ENCODE measurements around the gene SKIC3. TPM values are rescaled to one million over a fixed set of nuclear protein-coding genes. Genes with fewer than 3 reads are reported as not detected.

The SKIC3 gene
- total RNA-seq, 1 experiment from 2014 or later: 69.0 TPM

DNA sequence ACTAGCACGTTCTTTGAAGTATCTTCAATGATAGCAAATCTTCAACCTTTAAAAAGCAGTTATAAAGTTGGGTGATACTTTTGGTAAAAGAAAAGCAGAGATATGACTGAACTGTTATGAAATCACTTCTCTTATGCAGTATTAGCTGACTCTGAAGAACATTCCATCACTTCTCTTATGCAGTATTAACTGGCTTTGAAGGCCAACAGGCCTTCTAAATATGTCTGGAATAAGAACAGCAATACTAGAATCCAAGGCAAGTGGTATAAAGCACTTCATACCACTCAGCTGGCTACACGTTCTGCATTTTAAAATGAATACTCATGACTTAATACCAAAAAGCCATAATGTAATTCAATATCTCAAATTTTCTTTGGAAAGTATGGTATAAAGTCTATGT is 17.3 kb downstream of the SKIC3 start (continued):
- TF ChIP-seq ZNF317 (CRISPR knock-in tag; IDR thresholded peaks at IDR 0.05; ENCODE audit: borderline replicate concordance, low read depth): no peak
- no peak for TF ChIP-seq IRF2 (CRISPR knock-in tag; IDR thresholded peaks at IDR 0.05; ENCODE audit: borderline replicate concordance, low read depth)
- TF ChIP-seq MXD4 (CRISPR knock-in tag; IDR thresholded peaks at IDR 0.05; ENCODE audit: borderline replicate concordance): no peak
- TF ChIP-seq, protein P1, sequence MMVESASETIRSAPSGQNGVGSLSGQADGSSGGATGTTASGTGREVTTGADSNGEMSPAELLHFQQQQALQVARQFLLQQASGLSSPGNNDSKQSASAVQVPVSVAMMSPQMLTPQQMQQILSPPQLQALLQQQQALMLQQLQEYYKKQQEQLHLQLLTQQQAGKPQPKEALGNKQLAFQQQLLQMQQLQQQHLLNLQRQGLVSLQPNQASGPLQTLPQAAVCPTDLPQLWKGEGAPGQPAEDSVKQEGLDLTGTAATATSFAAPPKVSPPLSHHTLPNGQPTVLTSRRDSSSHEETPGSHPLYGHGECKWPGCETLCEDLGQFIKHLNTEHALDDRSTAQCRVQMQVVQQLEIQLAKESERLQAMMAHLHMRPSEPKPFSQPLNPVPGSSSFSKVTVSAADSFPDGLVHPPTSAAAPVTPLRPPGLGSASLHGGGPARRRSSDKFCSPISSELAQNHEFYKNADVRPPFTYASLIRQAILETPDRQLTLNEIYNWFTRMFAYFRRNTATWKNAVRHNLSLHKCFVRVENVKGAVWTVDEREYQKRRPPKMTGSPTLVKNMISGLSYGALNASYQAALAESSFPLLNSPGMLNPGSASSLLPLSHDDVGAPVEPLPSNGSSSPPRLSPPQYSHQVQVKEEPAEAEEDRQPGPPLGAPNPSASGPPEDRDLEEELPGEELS (CRISPR knock-in tag; IDR thresholded peaks at IDR 0.05): no peak
- TF ChIP-seq TP53 (CRISPR knock-in tag; IDR thresholded peaks at IDR 0.05): no peak
- no peak for TF ChIP-seq ZNF219 (CRISPR knock-in tag; IDR thresholded peaks at IDR 0.05; ENCODE audit: borderline replicate concordance)

DNA sequence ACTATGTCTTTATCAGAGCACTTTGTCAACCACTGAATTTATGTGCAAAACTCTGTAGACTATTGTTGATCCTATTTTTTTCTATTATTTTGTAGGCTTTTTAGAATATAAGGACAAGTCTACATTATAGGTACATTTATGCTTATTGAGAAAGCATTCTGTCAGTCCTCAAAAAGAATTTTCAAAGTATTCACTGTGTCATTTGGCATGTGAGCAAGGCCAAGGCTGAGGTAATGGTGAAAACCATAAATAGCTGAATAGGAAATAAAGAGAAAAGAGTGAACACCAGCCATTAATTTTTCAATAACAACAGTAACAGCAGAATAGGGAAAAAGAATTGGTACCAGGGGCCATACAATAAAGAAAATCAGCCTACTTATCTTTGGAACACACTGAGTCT is 21.0 kb downstream of the SKIC3 start:
- Mint-ChIP-seq H3K36me3 (peaks cover 26% of the 10 kb centered on the region), H3K9me3 (no peaks in the 10 kb centered on the region), H3K4me3 (peak overlapping the region; percentile 17), H3K27me3 (ENCODE audit: low read depth) (no peaks in the 10 kb centered on the region), H3K4me1 (peaks cover 40% of the 10 kb centered on the region), H3K27ac (peak overlapping the region; percentile 85)
- no peak for DNase-seq (ENCODE audit: low spot score)
- TF ChIP-seq, protein P2, sequence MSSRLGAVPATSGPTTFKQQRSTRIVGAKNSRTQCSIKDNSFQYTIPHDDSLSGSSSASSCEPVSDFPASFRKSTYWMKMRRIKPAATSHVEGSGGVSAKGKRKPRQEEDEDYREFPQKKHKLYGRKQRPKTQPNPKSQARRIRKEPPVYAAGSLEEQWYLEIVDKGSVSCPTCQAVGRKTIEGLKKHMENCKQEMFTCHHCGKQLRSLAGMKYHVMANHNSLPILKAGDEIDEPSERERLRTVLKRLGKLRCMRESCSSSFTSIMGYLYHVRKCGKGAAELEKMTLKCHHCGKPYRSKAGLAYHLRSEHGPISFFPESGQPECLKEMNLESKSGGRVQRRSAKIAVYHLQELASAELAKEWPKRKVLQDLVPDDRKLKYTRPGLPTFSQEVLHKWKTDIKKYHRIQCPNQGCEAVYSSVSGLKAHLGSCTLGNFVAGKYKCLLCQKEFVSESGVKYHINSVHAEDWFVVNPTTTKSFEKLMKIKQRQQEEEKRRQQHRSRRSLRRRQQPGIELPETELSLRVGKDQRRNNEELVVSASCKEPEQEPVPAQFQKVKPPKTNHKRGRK (CRISPR knock-in tag; IDR thresholded peaks at IDR 0.05; ENCODE audit: borderline replicate concordance): no peak
- TF ChIP-seq, protein P3, sequence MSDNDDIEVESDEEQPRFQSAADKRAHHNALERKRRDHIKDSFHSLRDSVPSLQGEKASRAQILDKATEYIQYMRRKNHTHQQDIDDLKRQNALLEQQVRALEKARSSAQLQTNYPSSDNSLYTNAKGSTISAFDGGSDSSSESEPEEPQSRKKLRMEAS (CRISPR knock-in tag; IDR thresholded peaks at IDR 0.05): no peak
- TF ChIP-seq, protein P4, sequence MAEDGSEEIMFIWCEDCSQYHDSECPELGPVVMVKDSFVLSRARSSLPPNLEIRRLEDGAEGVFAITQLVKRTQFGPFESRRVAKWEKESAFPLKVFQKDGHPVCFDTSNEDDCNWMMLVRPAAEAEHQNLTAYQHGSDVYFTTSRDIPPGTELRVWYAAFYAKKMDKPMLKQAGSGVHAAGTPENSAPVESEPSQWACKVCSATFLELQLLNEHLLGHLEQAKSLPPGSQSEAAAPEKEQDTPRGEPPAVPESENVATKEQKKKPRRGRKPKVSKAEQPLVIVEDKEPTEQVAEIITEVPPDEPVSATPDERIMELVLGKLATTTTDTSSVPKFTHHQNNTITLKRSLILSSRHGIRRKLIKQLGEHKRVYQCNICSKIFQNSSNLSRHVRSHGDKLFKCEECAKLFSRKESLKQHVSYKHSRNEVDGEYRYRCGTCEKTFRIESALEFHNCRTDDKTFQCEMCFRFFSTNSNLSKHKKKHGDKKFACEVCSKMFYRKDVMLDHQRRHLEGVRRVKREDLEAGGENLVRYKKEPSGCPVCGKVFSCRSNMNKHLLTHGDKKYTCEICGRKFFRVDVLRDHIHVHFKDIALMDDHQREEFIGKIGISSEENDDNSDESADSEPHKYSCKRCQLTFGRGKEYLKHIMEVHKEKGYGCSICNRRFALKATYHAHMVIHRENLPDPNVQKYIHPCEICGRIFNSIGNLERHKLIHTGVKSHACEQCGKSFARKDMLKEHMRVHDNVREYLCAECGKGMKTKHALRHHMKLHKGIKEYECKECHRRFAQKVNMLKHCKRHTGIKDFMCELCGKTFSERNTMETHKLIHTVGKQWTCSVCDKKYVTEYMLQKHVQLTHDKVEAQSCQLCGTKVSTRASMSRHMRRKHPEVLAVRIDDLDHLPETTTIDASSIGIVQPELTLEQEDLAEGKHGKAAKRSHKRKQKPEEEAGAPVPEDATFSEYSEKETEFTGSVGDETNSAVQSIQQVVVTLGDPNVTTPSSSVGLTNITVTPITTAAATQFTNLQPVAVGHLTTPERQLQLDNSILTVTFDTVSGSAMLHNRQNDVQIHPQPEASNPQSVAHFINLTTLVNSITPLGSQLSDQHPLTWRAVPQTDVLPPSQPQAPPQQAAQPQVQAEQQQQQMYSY (CRISPR knock-in tag; IDR thresholded peaks at IDR 0.05): no peak
- TF ChIP-seq, protein P5, sequence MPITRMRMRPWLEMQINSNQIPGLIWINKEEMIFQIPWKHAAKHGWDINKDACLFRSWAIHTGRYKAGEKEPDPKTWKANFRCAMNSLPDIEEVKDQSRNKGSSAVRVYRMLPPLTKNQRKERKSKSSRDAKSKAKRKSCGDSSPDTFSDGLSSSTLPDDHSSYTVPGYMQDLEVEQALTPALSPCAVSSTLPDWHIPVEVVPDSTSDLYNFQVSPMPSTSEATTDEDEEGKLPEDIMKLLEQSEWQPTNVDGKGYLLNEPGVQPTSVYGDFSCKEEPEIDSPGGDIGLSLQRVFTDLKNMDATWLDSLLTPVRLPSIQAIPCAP (CRISPR knock-in tag; IDR thresholded peaks at IDR 0.05): no peak
- TF ChIP-seq GRHL2 (CRISPR knock-in tag; IDR thresholded peaks at IDR 0.05; ENCODE audit: insufficient replicate concordance, severe bottlenecking): no peak
- TF ChIP-seq, protein P6, sequence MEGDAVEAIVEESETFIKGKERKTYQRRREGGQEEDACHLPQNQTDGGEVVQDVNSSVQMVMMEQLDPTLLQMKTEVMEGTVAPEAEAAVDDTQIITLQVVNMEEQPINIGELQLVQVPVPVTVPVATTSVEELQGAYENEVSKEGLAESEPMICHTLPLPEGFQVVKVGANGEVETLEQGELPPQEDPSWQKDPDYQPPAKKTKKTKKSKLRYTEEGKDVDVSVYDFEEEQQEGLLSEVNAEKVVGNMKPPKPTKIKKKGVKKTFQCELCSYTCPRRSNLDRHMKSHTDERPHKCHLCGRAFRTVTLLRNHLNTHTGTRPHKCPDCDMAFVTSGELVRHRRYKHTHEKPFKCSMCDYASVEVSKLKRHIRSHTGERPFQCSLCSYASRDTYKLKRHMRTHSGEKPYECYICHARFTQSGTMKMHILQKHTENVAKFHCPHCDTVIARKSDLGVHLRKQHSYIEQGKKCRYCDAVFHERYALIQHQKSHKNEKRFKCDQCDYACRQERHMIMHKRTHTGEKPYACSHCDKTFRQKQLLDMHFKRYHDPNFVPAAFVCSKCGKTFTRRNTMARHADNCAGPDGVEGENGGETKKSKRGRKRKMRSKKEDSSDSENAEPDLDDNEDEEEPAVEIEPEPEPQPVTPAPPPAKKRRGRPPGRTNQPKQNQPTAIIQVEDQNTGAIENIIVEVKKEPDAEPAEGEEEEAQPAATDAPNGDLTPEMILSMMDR (IDR thresholded peaks at IDR 0.05): no peak
- TF ChIP-seq, protein P7, sequence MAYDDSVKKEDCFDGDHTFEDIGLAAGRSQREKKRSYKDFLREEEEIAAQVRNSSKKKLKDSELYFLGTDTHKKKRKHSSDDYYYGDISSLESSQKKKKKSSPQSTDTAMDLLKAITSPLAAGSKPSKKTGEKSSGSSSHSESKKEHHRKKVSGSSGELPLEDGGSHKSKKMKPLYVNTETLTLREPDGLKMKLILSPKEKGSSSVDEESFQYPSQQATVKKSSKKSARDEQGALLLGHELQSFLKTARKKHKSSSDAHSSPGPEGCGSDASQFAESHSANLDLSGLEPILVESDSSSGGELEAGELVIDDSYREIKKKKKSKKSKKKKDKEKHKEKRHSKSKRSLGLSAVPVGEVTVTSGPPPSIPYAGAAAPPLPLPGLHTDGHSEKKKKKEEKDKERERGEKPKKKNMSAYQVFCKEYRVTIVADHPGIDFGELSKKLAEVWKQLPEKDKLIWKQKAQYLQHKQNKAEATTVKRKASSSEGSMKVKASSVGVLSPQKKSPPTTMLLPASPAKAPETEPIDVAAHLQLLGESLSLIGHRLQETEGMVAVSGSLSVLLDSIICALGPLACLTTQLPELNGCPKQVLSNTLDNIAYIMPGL (CRISPR knock-in tag; IDR thresholded peaks at IDR 0.05): no peak
- no peak for TF ChIP-seq MYBL2 (CRISPR knock-in tag; IDR thresholded peaks at IDR 0.05)
- TF ChIP-seq ZNF121 (CRISPR knock-in tag; IDR thresholded peaks at IDR 0.05): no peak
- TF ChIP-seq ETV6 (CRISPR knock-in tag; IDR thresholded peaks at IDR 0.05): no peak
- TF ChIP-seq NR2C2 (CRISPR knock-in tag; IDR thresholded peaks at IDR 0.05): no peak
- TF ChIP-seq, protein P8, sequence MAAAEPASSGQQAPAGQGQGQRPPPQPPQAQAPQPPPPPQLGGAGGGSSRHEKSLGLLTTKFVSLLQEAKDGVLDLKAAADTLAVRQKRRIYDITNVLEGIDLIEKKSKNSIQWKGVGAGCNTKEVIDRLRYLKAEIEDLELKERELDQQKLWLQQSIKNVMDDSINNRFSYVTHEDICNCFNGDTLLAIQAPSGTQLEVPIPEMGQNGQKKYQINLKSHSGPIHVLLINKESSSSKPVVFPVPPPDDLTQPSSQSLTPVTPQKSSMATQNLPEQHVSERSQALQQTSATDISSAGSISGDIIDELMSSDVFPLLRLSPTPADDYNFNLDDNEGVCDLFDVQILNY (CRISPR knock-in tag; IDR thresholded peaks at IDR 0.05): no peak
- no peak for TF ChIP-seq IRF2 (CRISPR knock-in tag; IDR thresholded peaks at IDR 0.05; ENCODE audit: borderline replicate concordance, low read depth)
- TF ChIP-seq, protein P9, sequence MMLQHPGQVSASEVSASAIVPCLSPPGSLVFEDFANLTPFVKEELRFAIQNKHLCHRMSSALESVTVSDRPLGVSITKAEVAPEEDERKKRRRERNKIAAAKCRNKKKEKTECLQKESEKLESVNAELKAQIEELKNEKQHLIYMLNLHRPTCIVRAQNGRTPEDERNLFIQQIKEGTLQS (CRISPR knock-in tag; conservative IDR thresholded peaks at IDR 0.05): no peak
- TF ChIP-seq, protein P10, sequence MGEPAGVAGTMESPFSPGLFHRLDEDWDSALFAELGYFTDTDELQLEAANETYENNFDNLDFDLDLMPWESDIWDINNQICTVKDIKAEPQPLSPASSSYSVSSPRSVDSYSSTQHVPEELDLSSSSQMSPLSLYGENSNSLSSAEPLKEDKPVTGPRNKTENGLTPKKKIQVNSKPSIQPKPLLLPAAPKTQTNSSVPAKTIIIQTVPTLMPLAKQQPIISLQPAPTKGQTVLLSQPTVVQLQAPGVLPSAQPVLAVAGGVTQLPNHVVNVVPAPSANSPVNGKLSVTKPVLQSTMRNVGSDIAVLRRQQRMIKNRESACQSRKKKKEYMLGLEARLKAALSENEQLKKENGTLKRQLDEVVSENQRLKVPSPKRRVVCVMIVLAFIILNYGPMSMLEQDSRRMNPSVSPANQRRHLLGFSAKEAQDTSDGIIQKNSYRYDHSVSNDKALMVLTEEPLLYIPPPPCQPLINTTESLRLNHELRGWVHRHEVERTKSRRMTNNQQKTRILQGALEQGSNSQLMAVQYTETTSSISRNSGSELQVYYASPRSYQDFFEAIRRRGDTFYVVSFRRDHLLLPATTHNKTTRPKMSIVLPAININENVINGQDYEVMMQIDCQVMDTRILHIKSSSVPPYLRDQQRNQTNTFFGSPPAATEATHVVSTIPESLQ (CRISPR knock-in tag; IDR thresholded peaks at IDR 0.05): no peak
- no peak for ATAC-seq
- POLR2A ChIA-PET: no interaction called here
- CTCF ChIA-PET: no interaction called here
